SK-N-SH (cell line): ENCODE measurements around the gene LRRC32.

Experiments
- CTCF ChIP-seq: fragments of 200-600 bp; sonication (generic); IDR thresholded peaks from 2 replicates; pipeline ENCODE4 v1.6.1; 2017; ENCODE audit warnings: antibody characterized with exemption, mild to moderate bottlenecking, moderate library complexity
- ELF1 ChIP-seq: IDR thresholded peaks from 2 replicates; pipeline ENCODE4 v1.4.0; 2012
- EP300 ChIP-seq, 2 experiments: IDR thresholded peaks; 2 replicates each; pipeline versions ENCODE4 v1.4.0 to v1.6.1; 2012; ENCODE audit warnings: borderline replicate concordance in 1 of 2, low read depth in 1 of 2, low read length in 1 of 2
- FOXM1 ChIP-seq: IDR thresholded peaks from 2 replicates; pipeline ENCODE4 v1.4.0; 2012; ENCODE audit warnings: low read depth, mild to moderate bottlenecking
- GABPA ChIP-seq: IDR thresholded peaks from 2 replicates; pipeline ENCODE4 v1.4.0; 2012; ENCODE audit warnings: low read depth, mild to moderate bottlenecking
- POLR2AphosphoS5 ChIP-seq: IDR thresholded peaks from 2 replicates; pipeline ENCODE4 v1.6.1; 2012; ENCODE audit warnings: low read depth, low read length
- RCOR1 ChIP-seq: fragments of 150-350 bp; IDR thresholded peaks from 2 replicates; pipeline ENCODE4 v1.6.1; 2017; ENCODE audit warnings: antibody characterized with exemption, low read length
- RXRA ChIP-seq: IDR thresholded peaks from 2 replicates; pipeline ENCODE4 v1.4.0; 2012; ENCODE audit warnings: low read depth, mild to moderate bottlenecking, borderline replicate concordance
- SIN3A ChIP-seq: IDR thresholded peaks from 2 replicates; pipeline ENCODE4 v1.6.1; 2012; ENCODE audit warnings: low read depth, mild to moderate bottlenecking, low read length, moderate library complexity, borderline replicate concordance
- YY1 ChIP-seq: IDR thresholded peaks from 2 replicates; pipeline ENCODE4 v1.4.0; 2012; ENCODE audit warnings: low read depth, mild to moderate bottlenecking

GRCh38 chr11:76685237-76685636, 14.7 kb upstream of the LRRC32 start:
- TF ChIP-seq RXRA (no peak), ELF1 (no peak), CTCF (no peak), EP300 (IDR thresholded peaks at IDR 0.05; ENCODE audit: borderline replicate concordance in 1 of 2, low read depth in 1 of 2, low read length in 1 of 2) (no peak), POLR2AphosphoS5 (no peak), YY1 (no peak), GABPA (no peak), RCOR1 (no peak), SIN3A (no peak), FOXM1 (no peak)
